Measurements from ENCODE around the gene NEIL3.

Gene NEIL3

DNA sequence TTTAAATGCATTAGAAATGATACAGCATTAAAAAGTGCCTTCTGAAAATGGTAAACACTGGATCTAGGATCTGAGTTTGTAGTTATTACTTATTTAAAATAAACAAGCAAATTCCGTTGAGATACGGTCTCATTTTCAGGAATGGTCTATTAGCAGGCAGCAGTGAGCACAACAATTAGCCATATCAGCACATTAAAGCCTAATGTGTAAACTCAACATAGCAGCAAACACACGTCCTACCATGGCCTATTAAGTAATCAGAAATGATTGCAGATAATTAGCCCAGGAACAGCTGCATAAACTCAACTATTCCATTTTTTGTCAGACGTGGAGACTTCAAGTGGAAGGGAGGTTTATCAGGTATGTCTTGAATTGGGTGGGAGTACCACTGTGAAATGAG, 61.8 kb downstream of the NEIL3 start:
- TF ChIP-seq, protein P1, sequence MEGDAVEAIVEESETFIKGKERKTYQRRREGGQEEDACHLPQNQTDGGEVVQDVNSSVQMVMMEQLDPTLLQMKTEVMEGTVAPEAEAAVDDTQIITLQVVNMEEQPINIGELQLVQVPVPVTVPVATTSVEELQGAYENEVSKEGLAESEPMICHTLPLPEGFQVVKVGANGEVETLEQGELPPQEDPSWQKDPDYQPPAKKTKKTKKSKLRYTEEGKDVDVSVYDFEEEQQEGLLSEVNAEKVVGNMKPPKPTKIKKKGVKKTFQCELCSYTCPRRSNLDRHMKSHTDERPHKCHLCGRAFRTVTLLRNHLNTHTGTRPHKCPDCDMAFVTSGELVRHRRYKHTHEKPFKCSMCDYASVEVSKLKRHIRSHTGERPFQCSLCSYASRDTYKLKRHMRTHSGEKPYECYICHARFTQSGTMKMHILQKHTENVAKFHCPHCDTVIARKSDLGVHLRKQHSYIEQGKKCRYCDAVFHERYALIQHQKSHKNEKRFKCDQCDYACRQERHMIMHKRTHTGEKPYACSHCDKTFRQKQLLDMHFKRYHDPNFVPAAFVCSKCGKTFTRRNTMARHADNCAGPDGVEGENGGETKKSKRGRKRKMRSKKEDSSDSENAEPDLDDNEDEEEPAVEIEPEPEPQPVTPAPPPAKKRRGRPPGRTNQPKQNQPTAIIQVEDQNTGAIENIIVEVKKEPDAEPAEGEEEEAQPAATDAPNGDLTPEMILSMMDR (IDR thresholded peaks at IDR 0.05; ENCODE audit: control extremely low read depth, extremely low read depth, low read depth, missing control alignments) = no peak
- no peak for DNase-seq (ENCODE audit: extremely low spot score)
- POLR2A ChIA-PET = no interaction called here
- CTCF ChIA-PET = no interaction called here

DNA sequence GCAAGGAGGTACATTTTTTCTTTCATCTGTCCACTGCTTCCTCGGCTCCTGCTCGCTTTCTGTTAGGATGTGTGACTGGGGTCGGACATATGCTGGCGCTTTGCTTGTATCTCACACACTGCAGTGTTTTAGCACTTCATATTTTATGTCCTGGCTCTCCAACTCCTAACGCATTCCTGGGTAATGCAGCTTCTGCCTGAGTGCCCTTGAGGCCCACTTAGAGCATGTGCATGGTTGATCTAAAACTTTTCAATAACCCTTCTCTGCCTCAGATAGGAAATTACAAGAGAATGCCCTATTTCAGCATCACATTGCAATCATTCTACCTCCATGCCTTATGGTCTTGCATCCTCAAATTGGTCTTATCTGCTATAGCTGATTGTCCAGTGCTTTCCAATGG, 65.3 kb downstream of the NEIL3 start:
- DNase-seq (ENCODE audit: extremely low spot score) = no peak
- TF ChIP-seq, protein P1 (IDR thresholded peaks at IDR 0.05; ENCODE audit: control extremely low read depth, extremely low read depth, low read depth, missing control alignments) = no peak
- POLR2A ChIA-PET = no interaction called here
- CTCF ChIA-PET = interaction anchor here (1.1 to 1.9 kb wide), 3 partner anchors 14 to 37 kb away, joined by 3 to 5 read pairs (median 3); no protein-coding TSS in a partner anchor

DNA sequence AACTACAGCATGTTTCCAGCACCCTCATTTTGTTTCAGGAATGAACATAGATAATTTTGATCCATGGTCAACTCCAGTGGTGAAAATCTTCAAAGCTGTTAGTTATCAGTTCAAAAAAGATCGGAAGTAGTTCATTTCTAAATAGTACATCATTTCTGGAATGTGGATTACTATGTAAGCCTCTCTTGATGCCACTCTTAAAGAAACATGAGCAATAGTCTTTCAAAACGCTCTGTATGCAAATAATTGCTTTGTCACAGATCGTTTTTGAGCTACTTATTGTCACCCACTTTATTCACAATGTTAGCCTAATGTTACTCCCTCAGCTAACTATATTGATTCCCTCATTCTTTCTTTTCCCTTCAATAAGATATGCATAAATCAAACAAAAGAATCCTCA, 65.7 kb downstream of the NEIL3 start:
- ChIA-PET POLR2A (no interaction called here), CTCF (interaction anchor here (1.1 to 1.9 kb wide), 5 partner anchors 10 to 67 kb away, joined by 3 to 5 read pairs (median 3); partner anchors contain the start of gene AGA)
- TF ChIP-seq, protein P1 (IDR thresholded peaks at IDR 0.05; ENCODE audit: control extremely low read depth, extremely low read depth, low read depth, missing control alignments) = no peak
- DNase-seq (ENCODE audit: extremely low spot score) = no peak

DNA sequence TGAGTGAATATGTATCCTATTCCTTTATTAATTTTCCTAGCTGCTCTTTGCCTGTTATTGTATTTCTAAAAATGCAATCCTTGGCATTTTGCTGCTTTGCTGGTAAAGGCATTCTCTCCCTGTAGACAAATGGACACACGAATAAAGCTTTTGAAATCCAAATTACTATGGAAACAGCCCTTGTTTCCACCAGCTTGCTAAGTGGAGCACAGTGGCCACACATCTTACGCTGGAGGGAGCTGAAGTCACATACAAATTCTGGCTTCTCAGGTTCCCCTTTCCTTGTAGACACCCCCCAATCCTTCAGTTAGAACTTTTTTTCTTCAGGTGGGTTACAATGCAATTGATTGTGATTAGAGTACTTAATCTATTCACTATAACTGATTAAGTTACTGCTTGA, 66.3 kb downstream of the NEIL3 start:
- ChIA-PET CTCF (interaction anchor here (1.1 to 1.9 kb wide), 5 partner anchors 11 to 126 kb away, joined by 3 to 5 read pairs (median 3); partner anchors contain the start of gene AGA), POLR2A (no interaction called here)
- DNase-seq (ENCODE audit: extremely low spot score) = no peak
- TF ChIP-seq, protein P1 (IDR thresholded peaks at IDR 0.05; ENCODE audit: control extremely low read depth, extremely low read depth, low read depth, missing control alignments) = no peak

DNA sequence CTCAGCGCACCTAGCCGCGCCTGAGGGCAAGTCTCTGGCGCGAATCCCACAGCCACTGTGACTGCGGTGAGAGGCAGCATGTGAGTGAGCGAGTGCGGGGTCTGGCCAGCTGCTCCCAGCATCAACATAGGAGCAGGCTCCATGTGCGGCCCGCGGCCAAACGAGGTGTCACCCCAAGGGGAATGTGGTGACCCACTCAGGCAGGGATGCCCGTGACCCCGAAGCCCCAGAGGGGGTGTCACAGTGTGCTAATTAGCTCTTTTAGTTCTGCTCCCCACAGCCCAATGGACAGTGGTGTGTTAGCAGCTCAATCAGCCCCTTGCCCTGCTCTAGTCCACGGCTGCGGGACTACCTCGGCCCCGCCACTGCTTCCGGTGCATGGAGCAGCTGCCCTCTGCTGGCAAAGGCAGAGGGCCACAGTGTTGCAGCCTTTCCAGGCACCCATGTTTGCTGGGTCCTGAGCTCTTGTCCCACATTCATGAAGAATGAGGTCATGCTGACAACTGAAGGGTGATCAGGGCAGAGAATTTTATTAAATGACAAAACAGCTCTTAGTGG, 71.1 kb downstream of the NEIL3 start:
- ChIA-PET CTCF (interaction anchor here (0.6 to 1.5 kb wide), 5 partner anchors 10 to 128 kb away, joined by 3 to 5 read pairs (median 3); no protein-coding TSS in a partner anchor), POLR2A (no interaction called here)
- DNase-seq (ENCODE audit: extremely low spot score) = no peak
- TF ChIP-seq, protein P1 (IDR thresholded peaks at IDR 0.05; ENCODE audit: control extremely low read depth, extremely low read depth, low read depth, missing control alignments) = peak; percentile 23

DNA sequence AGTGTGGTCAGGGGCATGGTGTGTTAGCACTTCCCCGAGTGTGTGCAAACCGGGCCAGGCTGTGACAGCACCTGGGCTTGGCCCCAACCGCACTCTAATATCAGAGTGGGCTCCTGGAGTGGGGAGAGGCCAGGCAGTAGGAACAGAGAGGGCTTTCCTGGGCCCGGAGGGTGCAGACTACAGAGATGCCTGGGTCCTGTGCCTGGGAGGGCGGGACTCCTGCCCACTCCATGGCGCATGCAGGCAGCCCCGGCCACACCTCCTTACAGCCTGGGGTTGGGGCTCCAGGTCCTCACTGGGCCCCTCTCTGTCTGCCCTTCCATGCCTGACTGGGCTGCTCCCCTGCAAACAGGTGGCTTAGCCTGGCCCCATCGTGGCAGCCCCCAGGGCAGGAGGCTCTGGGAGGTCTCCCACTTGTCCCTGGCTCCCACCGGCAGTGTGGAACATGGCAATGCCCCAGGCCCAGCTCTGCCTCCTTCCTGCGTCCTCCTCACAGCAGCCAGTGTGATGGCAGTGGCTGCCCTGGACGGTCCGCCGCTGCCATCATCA, 72.2 kb downstream of the NEIL3 start:
- POLR2A ChIA-PET = no interaction called here
- CTCF ChIA-PET = no interaction called here
- no peak for DNase-seq (ENCODE audit: extremely low spot score)
- TF ChIP-seq, protein P1 (IDR thresholded peaks at IDR 0.05; ENCODE audit: control extremely low read depth, extremely low read depth, low read depth, missing control alignments) = no peak

Data from GM10248 (cell line).